ENCODE measurements around the gene C1QL2.

Gene C1QL2

DNA sequence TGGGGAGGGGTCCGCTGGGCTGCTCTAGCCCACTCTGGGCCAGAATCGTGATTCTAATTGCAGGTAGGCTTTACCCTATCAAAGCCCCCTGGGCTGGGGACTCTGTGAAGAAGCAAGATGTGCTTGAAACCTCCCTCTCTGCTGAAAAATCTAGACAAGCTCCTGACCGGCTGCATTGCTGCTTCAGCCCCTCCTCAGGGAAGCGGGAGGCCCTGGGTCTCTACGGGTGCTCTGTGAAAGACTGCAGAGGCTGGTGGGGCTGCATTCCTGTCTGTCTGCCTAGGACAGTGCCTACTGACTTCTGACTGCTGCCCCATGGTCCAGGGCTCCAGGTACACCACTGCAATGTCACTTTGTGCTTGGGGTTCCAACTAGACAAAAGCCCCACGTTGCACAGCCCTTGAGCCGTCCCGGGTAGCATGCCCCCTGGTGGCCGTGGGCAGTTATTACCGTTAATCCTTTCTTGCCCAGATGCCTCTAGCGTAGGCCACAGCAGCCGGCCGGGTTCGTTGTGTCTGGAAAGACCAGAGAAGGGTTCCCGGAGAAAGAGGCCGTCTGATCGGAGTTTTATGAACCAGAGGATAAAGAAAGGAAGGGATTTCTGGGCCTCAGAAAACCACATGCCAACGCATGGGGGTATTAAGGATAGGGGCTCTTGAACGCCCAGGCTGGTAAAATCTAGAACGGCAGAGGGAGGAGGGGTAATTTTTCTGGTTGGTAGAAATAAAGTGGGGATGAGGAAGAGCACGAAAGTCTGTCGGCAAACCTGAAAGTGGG lies 15.9 kb upstream of the C1QL2 start:
- no peak overlapping the region for H3K4me3 ChIP-seq (ENCODE audit: low read depth, low read length)
- TF ChIP-seq, protein P1, sequence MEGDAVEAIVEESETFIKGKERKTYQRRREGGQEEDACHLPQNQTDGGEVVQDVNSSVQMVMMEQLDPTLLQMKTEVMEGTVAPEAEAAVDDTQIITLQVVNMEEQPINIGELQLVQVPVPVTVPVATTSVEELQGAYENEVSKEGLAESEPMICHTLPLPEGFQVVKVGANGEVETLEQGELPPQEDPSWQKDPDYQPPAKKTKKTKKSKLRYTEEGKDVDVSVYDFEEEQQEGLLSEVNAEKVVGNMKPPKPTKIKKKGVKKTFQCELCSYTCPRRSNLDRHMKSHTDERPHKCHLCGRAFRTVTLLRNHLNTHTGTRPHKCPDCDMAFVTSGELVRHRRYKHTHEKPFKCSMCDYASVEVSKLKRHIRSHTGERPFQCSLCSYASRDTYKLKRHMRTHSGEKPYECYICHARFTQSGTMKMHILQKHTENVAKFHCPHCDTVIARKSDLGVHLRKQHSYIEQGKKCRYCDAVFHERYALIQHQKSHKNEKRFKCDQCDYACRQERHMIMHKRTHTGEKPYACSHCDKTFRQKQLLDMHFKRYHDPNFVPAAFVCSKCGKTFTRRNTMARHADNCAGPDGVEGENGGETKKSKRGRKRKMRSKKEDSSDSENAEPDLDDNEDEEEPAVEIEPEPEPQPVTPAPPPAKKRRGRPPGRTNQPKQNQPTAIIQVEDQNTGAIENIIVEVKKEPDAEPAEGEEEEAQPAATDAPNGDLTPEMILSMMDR (IDR thresholded peaks at IDR 0.05; ENCODE audit: borderline replicate concordance, insufficient read depth, low read depth, low read length) = peak; percentile 92

DNA sequence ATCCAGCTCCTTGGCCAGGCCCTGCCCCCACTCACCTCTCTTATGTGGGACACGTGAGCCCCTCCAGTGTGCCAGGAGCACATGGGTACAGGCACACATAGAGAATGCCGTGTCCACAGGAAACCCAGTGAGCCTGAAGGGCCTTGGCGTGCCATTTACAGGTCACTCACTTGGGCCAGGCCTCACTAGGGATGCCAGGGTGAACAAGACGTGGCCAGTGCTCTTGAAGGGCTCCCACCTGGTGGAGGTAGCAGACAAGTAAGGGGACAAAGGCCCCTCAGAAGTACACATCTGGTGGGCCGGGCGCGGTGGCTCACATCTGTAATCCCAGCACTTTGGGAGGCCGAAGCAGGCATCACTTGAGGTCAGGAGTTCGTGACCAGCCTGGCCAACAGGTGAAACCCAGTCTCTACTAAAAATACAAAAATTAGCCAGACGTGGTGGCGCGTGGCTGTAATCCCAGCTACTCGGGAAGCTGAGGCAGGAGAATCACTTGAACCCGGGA lies 15.1 kb upstream of the C1QL2 start:
- TF ChIP-seq, protein P1 (IDR thresholded peaks at IDR 0.05; ENCODE audit: borderline replicate concordance, insufficient read depth, low read depth, low read length) = no peak
- no peak overlapping the region for H3K4me3 ChIP-seq (ENCODE audit: low read depth, low read length)

DNA sequence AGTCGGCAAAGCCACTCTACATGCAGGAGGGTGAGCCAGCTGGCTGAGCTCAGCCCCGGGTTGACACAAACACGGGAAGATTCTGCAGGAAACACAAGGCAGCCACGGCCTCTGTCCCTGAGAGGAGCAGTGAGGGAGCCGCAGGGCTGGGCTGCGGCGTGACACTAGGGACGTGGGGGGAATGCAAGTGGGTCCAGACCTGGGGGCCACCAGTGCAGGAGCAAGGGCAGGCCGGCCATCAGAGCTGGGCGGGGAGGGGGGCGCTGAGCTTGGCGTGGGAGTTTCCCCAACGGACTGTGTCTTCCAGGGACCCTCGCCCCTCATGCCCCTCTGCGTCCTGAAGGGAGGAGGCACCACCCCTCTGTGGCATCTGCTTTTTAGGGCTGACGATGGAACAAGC lies 12.0 kb upstream of the C1QL2 start:
- H3K4me3 ChIP-seq (ENCODE audit: low read depth, low read length) = no peak overlapping the region
- TF ChIP-seq, protein P1 (IDR thresholded peaks at IDR 0.05; ENCODE audit: borderline replicate concordance, insufficient read depth, low read depth, low read length) = no peak

DNA sequence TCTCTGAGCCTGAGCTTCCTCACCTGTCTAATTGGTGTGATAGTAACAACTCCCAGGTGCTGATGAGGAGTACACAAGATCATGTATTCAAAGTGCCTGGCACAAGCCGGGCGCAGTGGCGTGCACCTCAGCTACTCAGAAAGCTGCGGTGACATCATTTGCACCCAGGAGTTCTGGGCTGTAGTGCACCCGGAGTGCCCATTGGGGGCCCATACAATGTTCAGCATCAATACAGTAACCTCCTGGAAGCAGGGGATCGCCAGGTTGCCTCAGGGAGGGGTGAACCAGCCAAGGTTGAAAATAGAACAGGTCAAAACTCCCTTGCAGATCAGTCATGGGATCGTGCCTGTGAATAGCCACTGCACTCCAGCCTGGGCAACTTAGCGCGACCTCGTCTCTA lies 11.2 kb upstream of the C1QL2 start:
- TF ChIP-seq, protein P1 (IDR thresholded peaks at IDR 0.05; ENCODE audit: borderline replicate concordance, insufficient read depth, low read depth, low read length) = no peak
- H3K4me3 ChIP-seq (ENCODE audit: low read depth, low read length) = no peak overlapping the region

DNA sequence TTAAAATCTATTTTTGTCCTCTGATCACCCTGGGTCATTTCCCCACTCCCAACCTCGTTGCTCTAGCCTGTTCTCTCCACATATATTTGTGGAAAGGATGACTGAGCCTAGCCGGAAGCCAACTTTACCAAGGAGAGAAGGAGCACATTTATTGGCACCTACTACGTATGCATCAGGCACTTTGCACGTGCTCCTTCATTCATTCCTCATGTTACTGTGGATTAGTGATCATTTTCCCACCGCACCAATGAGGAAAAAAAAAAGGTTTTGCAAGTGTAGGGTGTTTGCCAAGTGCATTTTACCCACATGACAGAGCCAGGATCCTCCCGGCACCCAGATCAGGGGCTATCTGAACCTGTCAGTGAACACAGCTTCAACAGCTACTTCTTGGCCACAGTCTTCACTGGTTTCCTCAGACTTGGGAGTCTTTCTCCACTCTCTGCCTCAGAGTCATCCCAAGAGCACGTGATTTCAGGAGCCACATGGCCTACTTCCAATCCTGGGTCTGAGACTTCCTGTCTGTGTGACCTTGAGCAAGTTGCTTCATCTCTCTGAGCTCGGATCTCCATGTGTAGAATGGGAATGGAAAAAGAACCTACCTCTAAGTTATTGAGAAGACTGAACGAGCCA lies 1.9 kb upstream of the C1QL2 start:
- no peak overlapping the region for H3K4me3 ChIP-seq (ENCODE audit: low read depth, low read length)
- TF ChIP-seq, protein P1 (IDR thresholded peaks at IDR 0.05; ENCODE audit: borderline replicate concordance, insufficient read depth, low read depth, low read length) = no peak

DNA sequence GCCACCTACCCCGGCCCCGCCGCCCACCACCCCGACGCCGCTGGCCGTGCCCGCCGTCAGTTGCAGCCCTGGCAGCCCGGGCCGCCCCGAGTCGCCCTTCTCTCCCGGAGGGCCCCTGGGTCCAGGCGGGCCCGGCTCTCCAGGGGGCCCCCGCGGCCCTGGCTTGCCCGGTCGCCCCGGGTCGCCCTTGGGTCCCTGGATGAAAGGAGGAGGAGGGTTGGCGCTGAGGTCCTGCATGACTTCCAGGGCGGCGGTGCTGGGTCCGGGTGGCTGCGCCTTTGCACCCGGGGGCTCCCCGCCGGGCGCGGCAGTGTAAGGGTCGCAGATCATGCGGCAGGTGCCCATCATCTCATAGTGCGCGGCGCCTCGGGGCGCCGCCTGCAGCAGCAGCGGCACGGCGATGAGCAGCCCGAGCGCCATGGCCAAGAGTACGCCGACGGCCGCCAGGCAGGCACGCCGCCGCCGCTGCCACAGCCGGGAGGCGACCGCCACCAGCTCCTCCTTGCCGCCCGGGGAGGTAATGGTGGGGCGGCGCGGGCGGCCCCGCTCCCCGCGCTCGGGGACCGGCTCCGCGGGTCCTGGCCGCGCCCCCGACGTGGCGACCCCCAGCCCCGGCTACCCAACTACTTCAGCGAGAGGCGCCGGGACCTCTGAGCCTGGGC lies 570 bp downstream of the C1QL2 start:
- no peak overlapping the region for H3K4me3 ChIP-seq (ENCODE audit: low read depth, low read length)
- TF ChIP-seq, protein P1 (IDR thresholded peaks at IDR 0.05; ENCODE audit: borderline replicate concordance, insufficient read depth, low read depth, low read length) = no peak

Data from GM12875 (cell line).